Measurements from ENCODE around the gene ACO1. TPM values are rescaled to one million over a fixed set of nuclear protein-coding genes. Genes with fewer than 3 reads are reported as not detected.
A peak's percentile ranks its signal among the peaks of the same experiment; 100 is the strongest.
"Not testable (repeated sequence)": the region's sequence is repeated elsewhere in the genome, so short reads cannot be mapped to it uniquely, and the experiment has no call there.

ACO1 gene
- polyA plus RNA-seq, 1 experiment = 330 TPM

GRCh38 chr9:32350682-32351081 is 33.8 kb upstream of the ACO1 start:
- Histone ChIP-seq H3K4me3 (ENCODE audit: low read depth, low read length) (no peak overlapping the region), H3K27me3 (ENCODE audit: control insufficient read depth, insufficient read depth, low read length) (no peaks in the 10 kb centered on the region), H3K9me3 (ENCODE audit: control insufficient read depth, insufficient read depth, low read length) (no peaks in the 10 kb centered on the region), H3K27ac (ENCODE audit: low read depth, low read length) (no peak overlapping the region)
- DNase-seq (ENCODE audit: low read depth, low spot score) = no peak
- ChIA-PET CTCF (no interaction called here), POLR2A (no interaction called here)
- TF ChIP-seq, protein P1, sequence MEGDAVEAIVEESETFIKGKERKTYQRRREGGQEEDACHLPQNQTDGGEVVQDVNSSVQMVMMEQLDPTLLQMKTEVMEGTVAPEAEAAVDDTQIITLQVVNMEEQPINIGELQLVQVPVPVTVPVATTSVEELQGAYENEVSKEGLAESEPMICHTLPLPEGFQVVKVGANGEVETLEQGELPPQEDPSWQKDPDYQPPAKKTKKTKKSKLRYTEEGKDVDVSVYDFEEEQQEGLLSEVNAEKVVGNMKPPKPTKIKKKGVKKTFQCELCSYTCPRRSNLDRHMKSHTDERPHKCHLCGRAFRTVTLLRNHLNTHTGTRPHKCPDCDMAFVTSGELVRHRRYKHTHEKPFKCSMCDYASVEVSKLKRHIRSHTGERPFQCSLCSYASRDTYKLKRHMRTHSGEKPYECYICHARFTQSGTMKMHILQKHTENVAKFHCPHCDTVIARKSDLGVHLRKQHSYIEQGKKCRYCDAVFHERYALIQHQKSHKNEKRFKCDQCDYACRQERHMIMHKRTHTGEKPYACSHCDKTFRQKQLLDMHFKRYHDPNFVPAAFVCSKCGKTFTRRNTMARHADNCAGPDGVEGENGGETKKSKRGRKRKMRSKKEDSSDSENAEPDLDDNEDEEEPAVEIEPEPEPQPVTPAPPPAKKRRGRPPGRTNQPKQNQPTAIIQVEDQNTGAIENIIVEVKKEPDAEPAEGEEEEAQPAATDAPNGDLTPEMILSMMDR (IDR thresholded peaks at IDR 0.05; ENCODE audit: low read depth, low read length) = peak; percentile 35

GRCh38 chr9:32351845-32352244 is 32.6 kb upstream of the ACO1 start:
- Histone ChIP-seq H3K4me3 (ENCODE audit: low read depth, low read length) (no peak overlapping the region), H3K27ac (ENCODE audit: low read depth, low read length) (no peak overlapping the region), H3K27me3 (ENCODE audit: control insufficient read depth, insufficient read depth, low read length) (no peaks in the 10 kb centered on the region), H3K9me3 (ENCODE audit: control insufficient read depth, insufficient read depth, low read length) (no peaks in the 10 kb centered on the region)
- CTCF ChIA-PET = no interaction called here
- no peak for DNase-seq (ENCODE audit: low read depth, low spot score)
- TF ChIP-seq, protein P1 (IDR thresholded peaks at IDR 0.05; ENCODE audit: low read depth, low read length) = peak; percentile 21; the same call in 1 of the 2 replicates
- POLR2A ChIA-PET = no interaction called here

- DNase-seq (ENCODE audit: low read depth, low spot score); H3K4me3 ChIP-seq (ENCODE audit: low read depth, low read length); H3K27ac ChIP-seq (ENCODE audit: low read depth, low read length); H3K27me3 ChIP-seq (ENCODE audit: control insufficient read depth, insufficient read depth, low read length); POLR2A ChIA-PET; CTCF ChIA-PET; H3K9me3 ChIP-seq (ENCODE audit: control insufficient read depth, insufficient read depth, low read length): not testable (repeated sequence)
Observed at GRCh38 chr9:32353476-32353875, 31.0 kb upstream of the ACO1 start.

GRCh38 chr9:32359452-32359851 is 25.0 kb upstream of the ACO1 start:
- Histone ChIP-seq H3K27ac (ENCODE audit: low read depth, low read length) (no peak overlapping the region), H3K9me3 (ENCODE audit: control insufficient read depth, insufficient read depth, low read length) (no peaks in the 10 kb centered on the region), H3K27me3 (ENCODE audit: control insufficient read depth, insufficient read depth, low read length) (no peaks in the 10 kb centered on the region), H3K4me3 (ENCODE audit: low read depth, low read length) (no peak overlapping the region)
- POLR2A ChIA-PET = no interaction called here
- no peak for DNase-seq (ENCODE audit: low read depth, low spot score)
- CTCF ChIA-PET = interaction anchor here (2.4 kb wide), 1 partner anchor 19 kb away, joined by 9 read pairs; no protein-coding TSS in a partner anchor
- TF ChIP-seq, protein P1 (IDR thresholded peaks at IDR 0.05; ENCODE audit: low read depth, low read length) = no peak

DNA sequence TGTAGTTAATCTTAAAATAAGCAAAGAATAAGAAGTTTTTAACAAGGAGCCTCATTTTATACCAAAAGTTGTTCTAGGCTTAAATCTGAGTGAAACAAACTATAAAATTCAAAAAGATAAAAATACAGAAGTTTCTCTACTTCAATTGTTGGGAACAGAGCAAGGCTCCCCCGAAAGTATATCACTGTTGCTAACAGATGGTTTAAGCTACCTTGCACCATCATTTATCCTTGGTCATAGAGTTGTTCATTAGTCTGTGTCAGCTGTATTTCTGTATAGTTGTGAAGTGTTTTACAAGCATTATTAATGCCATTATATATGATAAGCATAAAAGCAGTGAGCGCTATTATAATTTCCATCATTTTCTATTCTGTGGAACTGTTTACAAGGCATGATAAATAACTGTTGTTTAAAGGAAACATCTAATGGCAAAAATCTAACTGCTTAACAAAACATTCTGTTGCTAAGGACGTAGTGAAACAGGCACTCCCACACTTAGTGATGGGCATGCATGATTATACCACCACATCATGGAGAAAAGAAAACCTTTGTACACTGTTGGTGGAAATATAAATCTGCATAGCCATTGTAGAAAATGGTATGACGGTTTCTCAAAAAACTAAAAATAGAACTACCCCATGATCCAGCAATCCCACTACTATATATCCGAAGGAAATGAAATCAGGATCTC is 23.3 kb upstream of the ACO1 start:
- DNase-seq (ENCODE audit: low read depth, low spot score) = no peak
- Histone ChIP-seq H3K27ac (ENCODE audit: low read depth, low read length) (no peak overlapping the region), H3K9me3 (ENCODE audit: control insufficient read depth, insufficient read depth, low read length) (no peaks in the 10 kb centered on the region), H3K27me3 (ENCODE audit: control insufficient read depth, insufficient read depth, low read length) (no peaks in the 10 kb centered on the region), H3K4me3 (ENCODE audit: low read depth, low read length) (no peak overlapping the region)
- POLR2A ChIA-PET = no interaction called here
- CTCF ChIA-PET = interaction anchor here (2.4 kb wide), 1 partner anchor 17 kb away, joined by 9 read pairs; no protein-coding TSS in a partner anchor
- TF ChIP-seq, protein P1 (IDR thresholded peaks at IDR 0.05; ENCODE audit: low read depth, low read length) = no peak
